A172 (cell line): ENCODE data around the gene UBXN7. TPM values are rescaled to one million over a fixed set of nuclear protein-coding genes. Genes with fewer than 3 reads are reported as not detected.
"Not testable (repeated sequence)": the region's sequence is repeated elsewhere in the genome, so short reads cannot be mapped to it uniquely, and the experiment has no call there.

Source experiments
- DNase-seq: peaks from one replicate; pipeline ENCODE4 v3.0.0-alpha.2; 2015; ENCODE audit warnings: low spot score
- total RNA-seq: library from RNA; depleted of rRNA; stranded (reverse); fragments of >200 nt; shearing (Covaris generic); gene quantifications from 2 replicates; pipeline ENCODE4 v1.2.3, GENCODE V29; 2014; rRNA removed

UBXN7 gene
- total RNA-seq, 1 experiment from 2014 or later = 21.6 TPM

- DNase-seq = peak; percentile 84
These were observed 114.3 kb downstream of the UBXN7 start, which contains the start of gene DYNLT2B for GRCh38 chr3:196317687-196318467. DYNLT2B (minus strand) TSS chr3:196318240; CDS start chr3:196318152, 88 bp downstream.

GRCh38 chr3:196316799-196317686 lies 115.2 kb downstream of the UBXN7 start:
- not testable (repeated sequence) for DNase-seq

DNA sequence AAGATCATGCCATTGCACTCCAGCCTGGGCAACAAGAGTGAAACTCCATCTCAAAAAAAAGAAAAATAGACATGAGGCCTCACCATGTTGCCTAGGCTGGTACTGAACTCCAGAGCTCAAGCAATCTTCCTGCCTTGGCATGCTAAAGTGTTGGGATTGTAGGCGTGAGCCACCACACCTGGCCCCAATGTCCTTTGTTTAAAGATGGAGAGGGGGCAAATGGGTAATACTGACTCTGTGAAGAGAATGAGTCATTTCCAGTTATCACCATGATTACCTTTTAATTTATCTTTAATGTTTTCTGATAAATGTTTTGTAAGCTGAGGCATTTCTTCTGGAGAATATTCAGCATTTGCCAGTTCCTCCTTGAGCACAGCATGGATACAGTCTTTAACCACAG lies 116.4 kb downstream of the UBXN7 start:
- no peak for DNase-seq

DNA sequence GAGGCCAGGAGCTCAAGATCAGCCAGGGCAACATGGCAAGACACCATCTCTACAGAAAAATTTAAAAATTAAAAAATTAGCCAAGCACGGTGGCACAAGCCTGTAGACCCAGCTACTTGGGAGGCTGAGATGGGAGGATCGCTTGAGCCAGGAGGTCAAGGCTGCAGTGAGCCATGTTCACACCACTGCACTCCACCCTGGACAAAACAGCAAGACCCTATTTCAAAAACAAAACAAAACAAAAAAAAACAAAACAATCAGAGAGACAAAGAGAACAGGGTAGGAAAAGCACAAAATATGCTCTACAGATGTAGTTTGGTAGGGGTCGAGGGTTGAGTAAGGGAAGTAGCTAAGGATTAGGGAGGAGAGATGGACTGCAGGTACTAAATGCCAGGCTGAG lies 117.6 kb downstream of the UBXN7 start:
- DNase-seq = no peak

DNA sequence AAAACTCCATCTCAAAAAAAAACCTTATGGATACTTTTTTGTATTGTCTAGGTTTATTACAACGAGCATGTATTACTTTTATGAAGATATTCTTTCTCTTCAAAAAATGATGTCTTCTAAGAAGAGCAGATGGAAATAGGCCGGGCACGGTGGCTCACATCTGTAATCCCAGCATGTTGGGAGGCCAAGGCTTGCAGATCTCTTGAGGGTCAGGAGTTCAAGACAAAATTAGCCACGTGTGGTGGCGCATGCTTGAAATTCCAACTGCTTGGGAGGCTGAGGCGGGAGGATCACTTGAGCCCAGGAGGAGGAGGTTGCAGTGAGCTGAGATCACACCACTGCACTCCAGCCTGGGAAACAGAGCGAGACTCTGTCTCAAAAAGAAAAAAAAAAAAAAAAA lies 118.1 kb downstream of the UBXN7 start:
- not testable (repeated sequence) for DNase-seq

- not testable (repeated sequence) for DNase-seq
These were observed 129.3 kb downstream of the UBXN7 start for GRCh38 chr3:196302960-196303359.

- DNase-seq = not testable (repeated sequence)
These were observed 129.7 kb downstream of the UBXN7 start for GRCh38 chr3:196302551-196302950.

DNA sequence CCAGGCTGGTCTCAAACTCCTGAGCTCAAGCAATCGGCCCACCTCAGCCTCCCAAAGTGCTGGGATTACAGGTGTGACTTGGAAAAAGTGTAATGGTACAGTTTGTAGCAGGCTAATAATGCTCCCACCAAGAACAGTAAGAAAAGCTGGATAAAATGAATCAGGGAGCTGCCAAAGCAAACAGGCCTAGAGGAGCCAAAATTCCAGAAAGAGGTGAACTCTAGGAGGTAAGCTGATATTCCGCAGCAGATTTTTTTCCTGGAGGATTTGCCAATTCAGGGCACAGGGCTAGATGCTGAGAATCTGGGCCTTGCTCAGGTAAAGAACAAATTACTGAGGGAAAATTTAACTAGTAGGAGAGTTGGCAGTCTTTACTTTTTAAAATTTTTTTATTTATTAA lies 133.7 kb downstream of the UBXN7 start:
- DNase-seq = no peak

Other genes with a start within 250 kb of the UBXN7 start
- not detected in 2 replicates for gene ZDHHC19, start 221.0 kb downstream of the UBXN7 start, total RNA-seq
- gene SLC51A, start 215.9 kb downstream of the UBXN7 start, total RNA-seq = not detected in 2 replicates
- 111 and 153 TPM in 2 replicates for gene PCYT1A, start 144.7 kb downstream of the UBXN7 start, total RNA-seq
- gene DYNLT2B, start 114.2 kb downstream of the UBXN7 start, total RNA-seq = 15.8 and 32.6 TPM in 2 replicates
- 41.0 and 79.8 TPM in 2 replicates for gene TM4SF19, start 94.0 kb downstream of the UBXN7 start, total RNA-seq
- 25.3 and 25.9 TPM in 2 replicates for gene RNF168, start 71.3 kb upstream of the UBXN7 start, total RNA-seq
- gene SMCO1, start 82.9 kb upstream of the UBXN7 start, total RNA-seq = not detected in 2 replicates
- gene WDR53, start 136.1 kb upstream of the UBXN7 start, total RNA-seq = 12.8 and 13.9 TPM in 2 replicates
- gene FBXO45, start 136.2 kb upstream of the UBXN7 start, total RNA-seq = 22.7 and 28.7 TPM in 2 replicates
- gene NRROS, start 207.3 kb upstream of the UBXN7 start, total RNA-seq = not detected in 2 replicates